NCI-H2196 (cell line): ENCODE results near the gene VSX1.

Experiments
- DNase-seq: peaks from one replicate; lab custom pipeline; 2025; ENCODE audit not compliant: unreplicated experiment; lab: John Stamatoyannopoulos, UW

VSX1 gene

GRCh38 chr20:25042531-25043498 lies 39.1 kb downstream of the VSX1 start:
- DNase-seq: no peak

DNA sequence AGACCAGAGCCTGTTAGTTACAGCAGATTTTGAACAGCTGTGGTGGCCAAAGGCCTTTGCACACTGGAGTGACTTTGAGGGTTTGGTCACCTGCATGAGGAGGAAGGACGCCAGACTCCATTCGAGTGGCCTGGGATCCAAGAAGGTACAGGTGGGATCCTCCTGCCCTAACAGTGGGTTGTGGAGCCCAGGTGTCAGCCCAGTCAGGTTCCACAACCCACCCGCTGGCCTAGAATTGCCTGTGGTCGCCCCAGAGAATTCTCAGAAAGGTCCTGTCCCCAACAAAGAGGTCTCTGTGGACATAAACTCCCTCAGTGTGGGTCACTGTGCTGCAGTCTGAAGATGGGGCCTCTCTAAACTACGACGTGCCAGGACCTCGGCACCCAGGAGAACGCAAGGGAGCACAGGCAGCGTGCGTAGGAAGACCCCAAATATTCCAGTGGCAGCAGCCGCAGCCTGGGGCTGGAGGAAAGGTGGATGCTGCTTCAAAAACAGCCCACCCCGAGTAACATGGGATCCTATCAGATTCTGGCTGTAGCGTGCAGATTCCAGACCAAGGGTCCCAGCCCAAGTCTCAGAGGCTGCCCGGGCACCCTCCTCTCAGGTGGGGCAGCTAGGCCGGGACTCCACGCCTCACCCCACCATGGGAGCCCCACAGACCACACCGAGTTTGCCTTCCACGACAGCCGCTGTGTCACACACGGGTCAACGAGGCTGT lies 40.0 kb downstream of the VSX1 start:
- DNase-seq: no peak

- DNase-seq: no peak
These were observed 41.5 kb downstream of the VSX1 start for GRCh38 chr20:25040438-25040831.

- DNase-seq: peak; percentile 91
These were observed 42.1 kb downstream of the VSX1 start for GRCh38 chr20:25039697-25040437.

DNA sequence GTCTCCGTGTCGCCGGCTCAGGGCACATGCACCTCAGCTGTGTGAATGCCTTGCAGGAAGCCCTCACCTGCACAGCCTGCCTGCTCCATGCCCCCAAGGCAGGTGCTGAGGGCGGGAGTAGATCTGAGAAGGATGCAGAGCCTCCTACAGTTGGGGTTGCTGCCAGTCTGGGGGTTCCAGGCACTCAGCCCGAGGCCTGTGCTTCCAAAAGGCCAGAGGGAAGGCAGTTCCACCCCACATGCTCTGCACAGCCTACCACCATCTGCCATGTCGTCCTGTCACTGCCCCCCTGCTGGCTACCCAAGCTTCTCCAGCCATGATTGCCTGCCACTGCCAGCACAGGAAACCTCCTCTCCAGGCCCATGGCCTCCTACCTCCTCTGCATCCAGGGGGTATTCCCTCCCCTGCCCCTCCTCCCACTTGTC lies 43.3 kb downstream of the VSX1 start:
- DNase-seq: no peak

DNA sequence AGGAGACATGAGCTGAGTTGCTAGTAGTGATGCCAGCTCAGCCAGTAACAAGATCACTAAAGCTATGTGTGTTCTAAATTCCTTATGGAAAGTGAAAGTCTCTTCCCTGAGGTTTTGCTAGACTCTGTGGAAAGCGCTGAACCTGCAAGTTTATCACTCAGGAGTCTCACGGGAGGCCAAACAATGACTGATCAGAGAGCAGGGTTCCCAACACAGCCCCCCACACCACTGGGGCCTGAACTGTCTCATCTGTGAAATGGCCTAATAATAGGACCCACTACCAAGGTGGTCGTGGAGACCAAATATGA lies 43.9 kb downstream of the VSX1 start:
- DNase-seq: no peak

DNA sequence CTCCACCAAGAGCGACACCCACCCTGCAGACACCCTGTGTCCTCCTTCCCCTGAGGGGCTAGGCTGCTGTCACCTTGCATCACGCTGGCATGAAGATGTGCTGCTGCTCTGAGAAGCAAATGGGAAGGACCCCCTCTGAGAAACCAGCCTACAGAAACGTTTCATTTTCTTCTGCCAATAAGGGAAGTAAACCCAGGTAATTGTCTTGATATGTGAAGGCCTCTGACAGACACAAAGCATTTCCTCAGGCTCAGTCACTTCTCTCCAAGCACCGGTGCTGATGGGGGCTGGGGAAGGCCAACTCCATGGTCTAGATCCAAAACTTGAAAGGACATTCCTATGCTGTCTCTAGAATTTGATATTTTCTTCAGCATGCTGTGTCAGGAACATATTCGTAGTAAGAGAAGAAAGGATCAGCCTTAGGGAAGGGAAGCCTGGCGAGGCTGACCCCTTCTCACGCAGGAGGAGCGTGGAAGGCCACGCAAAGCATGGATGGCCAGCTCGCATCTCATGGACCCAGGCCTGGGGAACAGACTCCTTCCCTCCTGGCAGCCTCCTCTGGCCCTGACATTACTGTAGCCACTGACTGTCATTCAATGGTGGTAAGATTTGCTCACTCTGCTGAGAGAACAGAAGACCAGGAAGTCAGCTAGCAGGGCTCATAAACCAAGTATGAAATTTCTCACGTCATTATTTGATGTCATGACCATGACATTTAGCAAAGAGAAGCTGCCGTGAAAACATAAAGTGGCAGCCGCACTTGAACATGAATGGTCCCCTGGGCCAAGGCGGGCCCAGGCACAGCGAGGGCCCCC lies 44.4 kb downstream of the VSX1 start:
- DNase-seq: no peak

- DNase-seq: no peak
These were observed 45.5 kb downstream of the VSX1 start for GRCh38 chr20:25036331-25036936.

DNA sequence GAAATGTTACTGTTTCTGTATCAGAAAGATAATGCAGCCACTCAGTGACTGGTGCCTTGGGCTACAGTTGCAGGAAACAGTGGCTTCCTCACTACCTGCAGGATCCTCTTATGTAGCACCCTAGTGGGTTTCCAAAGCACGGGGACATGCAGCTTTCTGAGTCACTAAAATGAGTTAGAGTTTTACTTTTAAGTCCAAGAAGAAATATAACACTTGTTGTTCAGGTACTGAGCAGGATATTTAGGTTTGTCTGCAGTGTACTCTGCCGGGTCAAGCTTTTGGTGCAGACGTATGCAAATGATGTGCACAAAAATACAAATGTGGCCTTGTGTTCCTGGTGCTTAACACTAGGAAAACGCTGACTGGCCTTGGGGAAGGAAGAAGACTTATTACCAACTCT lies 46.0 kb downstream of the VSX1 start:
- no peak for DNase-seq

GRCh38 chr20:25033924-25034300 lies 48.0 kb downstream of the VSX1 start:
- no peak for DNase-seq

- DNase-seq: peak; percentile 28
These were observed 48.5 kb downstream of the VSX1 start for GRCh38 chr20:25033265-25033923.

DNA sequence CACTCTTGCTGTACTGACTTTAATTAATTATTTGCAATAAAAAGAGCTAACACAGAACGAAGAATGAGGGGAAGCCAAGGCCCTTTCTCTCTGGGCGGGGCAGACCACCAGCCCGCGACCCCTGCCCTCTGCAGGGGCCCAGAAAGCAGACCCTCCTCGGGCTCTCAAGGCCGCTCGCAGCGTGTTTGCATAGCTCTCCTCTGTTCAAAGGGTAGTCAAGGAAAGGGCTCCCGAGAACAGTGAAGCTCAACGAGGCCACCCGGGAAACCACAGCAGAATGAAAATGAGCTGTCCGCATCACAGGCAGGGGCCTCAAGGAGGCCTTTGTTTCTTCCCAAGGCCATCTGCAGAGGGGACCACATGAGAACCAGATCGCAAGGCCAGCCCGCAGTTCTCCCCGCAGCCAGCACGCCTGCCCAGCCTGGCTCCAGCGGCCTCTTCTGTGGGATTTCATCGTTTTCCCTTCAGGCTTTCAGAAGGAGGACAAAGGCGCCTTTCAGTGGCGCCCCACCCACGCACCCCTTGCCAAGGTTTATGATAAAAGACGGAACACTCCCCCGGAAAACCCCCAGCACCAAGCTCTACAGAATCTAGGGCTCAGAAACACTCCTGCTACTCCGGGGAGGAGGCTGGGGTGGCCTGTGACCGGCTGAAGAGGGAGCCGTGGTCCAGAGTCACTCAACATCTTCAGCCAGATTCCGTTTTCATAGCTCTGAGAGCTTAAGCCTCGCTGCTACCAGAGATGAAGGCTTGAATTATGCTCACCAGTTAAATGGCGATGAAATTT lies 49.3 kb downstream of the VSX1 start:
- DNase-seq: no peak

GRCh38 chr20:25032065-25032477 lies 49.9 kb downstream of the VSX1 start:
- DNase-seq: no peak

DNA sequence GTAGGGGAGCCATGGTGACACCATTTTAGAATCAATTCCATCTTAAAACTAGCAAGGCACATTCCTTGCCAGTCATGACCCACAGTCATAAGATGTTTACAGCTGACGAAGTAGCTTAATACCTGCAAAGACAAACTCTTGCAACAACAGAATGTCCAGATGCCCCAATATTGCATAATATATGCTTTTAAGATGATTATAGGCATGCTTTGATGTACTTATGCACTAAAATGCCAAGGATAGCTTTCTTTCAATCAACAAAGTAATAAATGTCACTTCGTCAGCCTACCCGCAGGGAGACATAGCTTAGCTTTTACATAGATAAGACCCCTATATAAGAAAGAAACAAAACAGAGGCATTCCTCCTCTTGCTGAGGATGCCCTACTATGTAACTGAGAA lies 50.7 kb downstream of the VSX1 start:
- no peak for DNase-seq

GRCh38 chr20:25030649-25031207 lies 51.2 kb downstream of the VSX1 start:
- DNase-seq: no peak

GRCh38 chr20:25030007-25030648 lies 51.8 kb downstream of the VSX1 start:
- DNase-seq: no peak

DNA sequence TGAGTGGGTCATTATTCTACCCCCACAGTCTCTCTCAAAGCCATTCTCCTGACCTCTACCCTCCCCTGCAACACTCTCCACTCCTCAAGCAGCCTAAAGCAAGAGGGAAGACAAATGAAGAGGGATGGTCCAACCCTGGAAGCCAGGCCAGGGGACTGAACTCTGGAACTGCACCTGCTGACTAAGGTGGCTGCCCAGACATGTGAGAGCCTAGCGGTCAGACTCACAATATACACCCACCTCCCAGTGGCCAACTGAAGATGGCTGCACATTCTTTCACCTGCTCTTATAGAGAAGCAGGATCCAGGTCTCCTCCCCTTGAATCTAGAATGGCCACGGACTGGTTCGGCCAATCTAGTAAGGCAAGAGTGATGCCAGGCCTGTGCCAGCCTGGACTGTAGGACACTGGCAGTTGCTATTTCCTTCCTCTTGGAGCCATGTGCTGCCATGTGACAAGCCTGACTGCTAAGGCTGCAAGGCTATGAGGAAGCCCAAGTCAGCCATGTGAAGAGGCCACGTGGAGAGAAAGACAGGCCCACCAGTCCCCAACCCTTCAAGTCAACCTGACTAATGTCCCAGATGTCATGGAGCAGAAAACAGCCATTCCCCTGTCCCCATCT lies 55.8 kb downstream of the VSX1 start:
- no peak for DNase-seq
